CD4-positive, alpha-beta memory T cell (primary cell): ENCODE data around the gene RFPL1. TPM values are rescaled to one million over a fixed set of nuclear protein-coding genes. Genes with fewer than 3 reads are reported as not detected.

Source experiments
- polyA plus RNA-seq, 2 donors: library from polyadenylated mRNA; unstranded; fragments of 300-500 nt; fragmentation: Illumina TruSeq; gene quantifications; one replicate each; pipeline ENCODE4 v1.2.3, GENCODE V29; 2021
- total RNA-seq, 2 experiments: library from RNA; stranded (reverse); gene quantifications; one replicate each; pipeline ENCODE4 v1.2.3, GENCODE V29; 2021

RFPL1 gene
- total and polyA plus RNA-seq, 4 experiments from 2014 or later, result not detected

Other genes with a start within 250 kb of the RFPL1 start
- not detected for gene EMID1, start 232.7 kb upstream of the RFPL1 start, total RNA-seq
- under 1 TPM in 1 of 2 donors, not detected in 1; 0.11 TPM for gene EMID1, start 232.7 kb upstream of the RFPL1 start, polyA plus RNA-seq
- gene RHBDD3, start 170.6 kb upstream of the RFPL1 start, total RNA-seq, result 10 to 100 TPM; 14.2 to 16.1 TPM
- 1 to 10 TPM; 7.8 to 8.0 TPM for gene RHBDD3, start 170.6 kb upstream of the RFPL1 start, polyA plus RNA-seq
- 100 to 1,000 TPM; 247 to 250 TPM for gene EWSR1, start 170.3 kb upstream of the RFPL1 start, total RNA-seq
- 100 to 1,000 TPM; 192 to 210 TPM for gene EWSR1, start 170.3 kb upstream of the RFPL1 start, polyA plus RNA-seq
- 1 to 10 TPM in 1 of 2 experiments, under 1 TPM in 1; 0.47 to 1.2 TPM for gene GAS2L1, start 131.9 kb upstream of the RFPL1 start, total RNA-seq
- gene GAS2L1, start 131.9 kb upstream of the RFPL1 start, polyA plus RNA-seq, result under 1 TPM; 0.81 to 0.88 TPM
- gene RASL10A, start 122.9 kb upstream of the RFPL1 start, total RNA-seq, result under 1 TPM; 0.36 to 0.79 TPM
- gene RASL10A, start 122.9 kb upstream of the RFPL1 start, polyA plus RNA-seq, result not detected
- gene AP1B1, start 50.0 kb upstream of the RFPL1 start, total RNA-seq, result 10 to 100 TPM; 41.3 to 42.7 TPM
- 10 to 100 TPM in 1 of 2 donors, 1 to 10 TPM in 1; 9.1 to 20.2 TPM for gene AP1B1, start 50.0 kb upstream of the RFPL1 start, polyA plus RNA-seq
- gene NEFH, start 41.6 kb downstream of the RFPL1 start, total RNA-seq, result under 1 TPM; 0.47 to 0.61 TPM
- gene NEFH, start 41.6 kb downstream of the RFPL1 start, polyA plus RNA-seq, result 1 to 10 TPM in 1 of 2 donors, not detected in 1; 1.1 TPM
- gene THOC5, start 115.2 kb downstream of the RFPL1 start, total RNA-seq, result 10 to 100 TPM; 57.6 to 57.7 TPM
- gene THOC5, start 115.2 kb downstream of the RFPL1 start, polyA plus RNA-seq, result 10 to 100 TPM; 24.6 to 27.5 TPM
- gene NIPSNAP1, start 142.5 kb downstream of the RFPL1 start, total RNA-seq, result 10 to 100 TPM; 31.7 to 36.3 TPM
- 10 to 100 TPM; 48.4 to 56.3 TPM for gene NIPSNAP1, start 142.5 kb downstream of the RFPL1 start, polyA plus RNA-seq
- 10 to 100 TPM; 28.3 to 31.4 TPM for gene NF2, start 165.1 kb downstream of the RFPL1 start, total RNA-seq
- 10 to 100 TPM; 11.7 to 20.0 TPM for gene NF2, start 165.1 kb downstream of the RFPL1 start, polyA plus RNA-seq